GM23338 (cell line): ENCODE data around the gene LILRA1.
"Not testable (repeated sequence)": the region's sequence is repeated elsewhere in the genome, so short reads cannot be mapped to it uniquely, and the experiment has no call there.

ENCODE experiments used
- CREB1 ChIP-seq: fragments of 250-450 bp; sonication (Bioruptor Pico); IDR thresholded peaks from 2 replicates; pipeline ENCODE4 v1.5.0; 2020; ENCODE audit warnings: low read depth, mild to moderate bottlenecking, moderate library complexity
- ETS1 ChIP-seq: IDR thresholded peaks from 2 replicates; pipeline ENCODE4 v1.6.1; 2016; ENCODE audit warnings: antibody characterized with exemption
- EZH2 ChIP-seq: fragments of 200-600 bp; sonication (generic); IDR thresholded peaks from one replicate; pipeline ENCODE4 v1.8.0; 2017; ENCODE audit warnings: antibody characterized with exemption, mild to moderate bottlenecking, low read depth; ENCODE audit not compliant: unreplicated experiment
- EZH2phosphoT487 ChIP-seq: fragments of 200-600 bp; sonication (generic); IDR thresholded peaks from one replicate; pipeline ENCODE4 v1.8.1; 2018; ENCODE audit warnings: antibody characterized with exemption; ENCODE audit not compliant: unreplicated experiment
- JUNB ChIP-seq: IDR thresholded peaks from one replicate; pipeline ENCODE4 v1.6.1; 2016; ENCODE audit warnings: antibody characterized with exemption; ENCODE audit not compliant: unreplicated experiment
- NANOG ChIP-seq: IDR thresholded peaks from 2 replicates; pipeline ENCODE4 v1.6.1; 2016; ENCODE audit warnings: antibody characterized with exemption, borderline replicate concordance
- POLR2AphosphoS5 ChIP-seq: IDR thresholded peaks from 2 replicates; pipeline ENCODE4 v1.6.1; 2016; ENCODE audit warnings: antibody characterized with exemption, low read depth
- STAT1 ChIP-seq: IDR thresholded peaks from one replicate; pipeline ENCODE4 v1.6.1; 2016; ENCODE audit warnings: antibody characterized with exemption; ENCODE audit not compliant: unreplicated experiment
- ZNF114 ChIP-seq: fragments of 250-450 bp; sonication (Bioruptor Pico); IDR thresholded peaks from 2 replicates; pipeline ENCODE4 v1.5.0; 2020; ENCODE audit warnings: mild to moderate bottlenecking, moderate library complexity
- ZNF331 ChIP-seq: fragments of 250-450 bp; sonication (Bioruptor Pico); IDR thresholded peaks from 2 replicates; pipeline ENCODE4 v1.5.0; 2020; ENCODE audit warnings: low read depth, mild to moderate bottlenecking, moderate library complexity
- ZNF462 ChIP-seq: fragments of 250-450 bp; sonication (Bioruptor Pico); IDR thresholded peaks from 2 replicates; pipeline ENCODE4 v1.5.0; 2020; ENCODE audit warnings: mild to moderate bottlenecking, moderate library complexity
- TF ChIP-seq, protein P1 (sequence below), 2 experiments: fragments of 200-600 bp in 1 of 2; sonication (generic) in 1 of 2; conservative IDR thresholded peaks; 2 replicates each; pipeline versions ENCODE4 v1.5.1 to v1.6.1; 2016 to 2017; ENCODE audit warnings: antibody characterized with exemption in 2 of 2, low read depth in 2 of 2, mild to moderate bottlenecking in 2 of 2, moderate library complexity in 1 of 2
- TF ChIP-seq, protein P2 (sequence below): IDR thresholded peaks from one replicate; pipeline ENCODE4 v1.6.1; 2018; ENCODE audit warnings: antibody characterized with exemption; ENCODE audit not compliant: unreplicated experiment

DNA sequence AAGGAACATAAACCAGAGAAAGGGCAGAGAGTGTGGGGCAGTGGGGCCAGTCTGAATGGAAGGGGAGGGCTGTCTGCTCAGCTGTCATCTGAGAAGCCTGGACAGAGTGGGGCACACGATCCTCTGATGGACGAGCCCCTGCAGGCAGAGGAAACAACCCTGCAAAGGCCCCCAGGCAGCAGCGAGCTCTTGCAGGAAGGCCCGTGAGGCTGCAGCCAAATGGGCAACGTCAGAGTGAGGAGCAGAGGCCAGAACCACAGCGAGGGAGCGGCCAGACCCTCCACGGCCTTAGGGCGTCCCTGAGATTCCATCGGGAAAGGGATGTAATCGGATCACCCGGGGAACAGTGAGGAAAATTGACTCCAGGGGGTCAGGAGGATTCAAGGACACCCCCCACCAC is 42.6 kb downstream of the LILRA1 start:
- not testable (repeated sequence) for TF ChIP-seq EZH2; NANOG; POLR2AphosphoS5; CREB1 (CRISPR knock-in tag); EZH2phosphoT487; ETS1; ZNF114 (CRISPR knock-in tag); ZNF331 (CRISPR knock-in tag); JUNB; STAT1; ZNF462 (CRISPR knock-in tag)
- TF ChIP-seq, protein P1, sequence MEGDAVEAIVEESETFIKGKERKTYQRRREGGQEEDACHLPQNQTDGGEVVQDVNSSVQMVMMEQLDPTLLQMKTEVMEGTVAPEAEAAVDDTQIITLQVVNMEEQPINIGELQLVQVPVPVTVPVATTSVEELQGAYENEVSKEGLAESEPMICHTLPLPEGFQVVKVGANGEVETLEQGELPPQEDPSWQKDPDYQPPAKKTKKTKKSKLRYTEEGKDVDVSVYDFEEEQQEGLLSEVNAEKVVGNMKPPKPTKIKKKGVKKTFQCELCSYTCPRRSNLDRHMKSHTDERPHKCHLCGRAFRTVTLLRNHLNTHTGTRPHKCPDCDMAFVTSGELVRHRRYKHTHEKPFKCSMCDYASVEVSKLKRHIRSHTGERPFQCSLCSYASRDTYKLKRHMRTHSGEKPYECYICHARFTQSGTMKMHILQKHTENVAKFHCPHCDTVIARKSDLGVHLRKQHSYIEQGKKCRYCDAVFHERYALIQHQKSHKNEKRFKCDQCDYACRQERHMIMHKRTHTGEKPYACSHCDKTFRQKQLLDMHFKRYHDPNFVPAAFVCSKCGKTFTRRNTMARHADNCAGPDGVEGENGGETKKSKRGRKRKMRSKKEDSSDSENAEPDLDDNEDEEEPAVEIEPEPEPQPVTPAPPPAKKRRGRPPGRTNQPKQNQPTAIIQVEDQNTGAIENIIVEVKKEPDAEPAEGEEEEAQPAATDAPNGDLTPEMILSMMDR (conservative IDR thresholded peaks at IDR 0.05; ENCODE audit: low read depth in 2 of 2): not testable (repeated sequence)
- TF ChIP-seq, protein P2, sequence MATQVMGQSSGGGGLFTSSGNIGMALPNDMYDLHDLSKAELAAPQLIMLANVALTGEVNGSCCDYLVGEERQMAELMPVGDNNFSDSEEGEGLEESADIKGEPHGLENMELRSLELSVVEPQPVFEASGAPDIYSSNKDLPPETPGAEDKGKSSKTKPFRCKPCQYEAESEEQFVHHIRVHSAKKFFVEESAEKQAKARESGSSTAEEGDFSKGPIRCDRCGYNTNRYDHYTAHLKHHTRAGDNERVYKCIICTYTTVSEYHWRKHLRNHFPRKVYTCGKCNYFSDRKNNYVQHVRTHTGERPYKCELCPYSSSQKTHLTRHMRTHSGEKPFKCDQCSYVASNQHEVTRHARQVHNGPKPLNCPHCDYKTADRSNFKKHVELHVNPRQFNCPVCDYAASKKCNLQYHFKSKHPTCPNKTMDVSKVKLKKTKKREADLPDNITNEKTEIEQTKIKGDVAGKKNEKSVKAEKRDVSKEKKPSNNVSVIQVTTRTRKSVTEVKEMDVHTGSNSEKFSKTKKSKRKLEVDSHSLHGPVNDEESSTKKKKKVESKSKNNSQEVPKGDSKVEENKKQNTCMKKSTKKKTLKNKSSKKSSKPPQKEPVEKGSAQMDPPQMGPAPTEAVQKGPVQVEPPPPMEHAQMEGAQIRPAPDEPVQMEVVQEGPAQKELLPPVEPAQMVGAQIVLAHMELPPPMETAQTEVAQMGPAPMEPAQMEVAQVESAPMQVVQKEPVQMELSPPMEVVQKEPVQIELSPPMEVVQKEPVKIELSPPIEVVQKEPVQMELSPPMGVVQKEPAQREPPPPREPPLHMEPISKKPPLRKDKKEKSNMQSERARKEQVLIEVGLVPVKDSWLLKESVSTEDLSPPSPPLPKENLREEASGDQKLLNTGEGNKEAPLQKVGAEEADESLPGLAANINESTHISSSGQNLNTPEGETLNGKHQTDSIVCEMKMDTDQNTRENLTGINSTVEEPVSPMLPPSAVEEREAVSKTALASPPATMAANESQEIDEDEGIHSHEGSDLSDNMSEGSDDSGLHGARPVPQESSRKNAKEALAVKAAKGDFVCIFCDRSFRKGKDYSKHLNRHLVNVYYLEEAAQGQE: not testable (repeated sequence)
